ELF-1 (cell line): ENCODE results near the gene CD44.

ENCODE experiments used
- DNase-seq: peaks from one replicate; pipeline ENCODE4 v3.0.0-alpha.2; 2016; ENCODE audit warnings: low read depth, low spot score

CD44 gene

GRCh38 chr11:35237351-35237750 lies 98.4 kb downstream of the CD44 start:
- DNase-seq = no peak

DNA sequence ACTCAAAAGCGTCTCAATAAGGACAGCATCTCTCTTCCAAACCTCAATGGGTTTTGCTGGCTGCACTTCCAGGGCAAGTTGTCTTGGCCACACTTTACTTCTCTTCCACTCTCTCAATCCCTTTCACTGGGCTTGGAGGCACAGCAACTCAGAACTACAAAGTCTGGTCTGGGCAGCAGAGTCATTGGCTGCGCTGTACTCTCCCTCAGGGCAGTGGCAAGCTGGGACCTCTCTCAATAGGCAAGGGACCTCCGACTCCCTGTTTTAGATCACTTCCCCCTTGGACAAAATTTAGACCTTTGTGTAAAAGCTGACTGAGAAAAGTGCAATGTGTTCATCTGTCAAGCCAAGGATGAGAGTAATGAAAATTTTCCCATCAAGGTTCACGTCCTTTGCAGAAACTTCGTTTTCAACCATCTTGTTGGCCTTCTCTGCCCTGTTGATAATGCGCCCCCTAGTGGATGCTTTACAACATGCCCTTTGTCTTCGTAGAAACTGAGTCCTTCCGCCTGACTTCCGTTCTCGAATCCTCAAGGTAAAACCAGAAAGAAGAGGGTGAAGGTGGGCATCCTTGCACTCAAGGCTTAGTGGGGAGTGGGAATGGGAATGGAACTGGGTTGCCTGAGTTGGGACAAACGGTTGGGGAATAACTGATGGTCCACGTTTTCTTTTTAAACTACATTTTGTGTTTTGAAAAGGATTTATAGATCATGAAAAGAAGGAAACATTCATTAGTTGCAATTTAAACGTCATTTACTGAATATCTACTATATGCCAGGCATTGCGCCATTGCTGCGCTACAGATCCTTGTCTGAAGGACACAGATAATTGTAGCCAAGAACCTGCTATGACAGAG lies 99.1 kb downstream of the CD44 start:
- peak; percentile 85 for DNase-seq

DNA sequence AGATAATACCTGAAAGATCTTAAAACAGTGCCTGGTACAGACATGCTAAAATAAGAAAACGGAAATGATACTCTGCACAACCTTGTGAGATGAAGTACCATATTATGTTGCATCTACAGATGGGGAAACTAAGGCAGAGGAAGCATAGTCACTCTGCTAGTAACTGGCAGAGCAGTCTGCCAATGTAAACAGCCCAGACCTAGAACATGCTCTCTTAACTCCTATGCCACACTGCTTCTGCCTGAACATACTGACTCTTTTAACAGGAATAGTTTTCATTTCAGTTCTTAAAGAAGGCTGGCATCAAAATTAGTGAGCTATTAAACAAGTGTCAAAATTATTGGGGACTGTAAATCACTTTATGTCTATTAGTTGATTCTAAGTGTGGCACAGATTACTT lies 99.9 kb downstream of the CD44 start:
- DNase-seq = no peak

GRCh38 chr11:35239471-35240075 lies 100.6 kb downstream of the CD44 start:
- DNase-seq = no peak

DNA sequence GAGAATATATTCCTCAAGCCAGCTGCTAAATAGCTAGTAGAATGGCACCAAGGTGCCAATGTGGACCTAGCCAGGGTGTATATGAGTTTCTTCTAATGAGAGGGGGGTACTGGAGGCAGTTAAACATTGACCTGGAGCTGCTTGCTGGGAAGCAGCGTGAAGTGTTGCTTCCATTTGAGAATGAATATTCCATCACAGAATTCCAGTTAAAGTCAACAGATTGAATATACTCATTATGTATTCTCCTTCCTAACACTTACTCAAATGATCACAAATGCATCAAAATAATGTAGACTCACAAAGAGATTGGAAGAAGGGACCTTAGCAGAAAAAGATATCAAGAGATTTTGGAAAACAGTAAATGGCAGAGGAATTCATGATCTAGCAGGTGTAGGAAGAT lies 102.1 kb downstream of the CD44 start:
- no peak for DNase-seq

DNA sequence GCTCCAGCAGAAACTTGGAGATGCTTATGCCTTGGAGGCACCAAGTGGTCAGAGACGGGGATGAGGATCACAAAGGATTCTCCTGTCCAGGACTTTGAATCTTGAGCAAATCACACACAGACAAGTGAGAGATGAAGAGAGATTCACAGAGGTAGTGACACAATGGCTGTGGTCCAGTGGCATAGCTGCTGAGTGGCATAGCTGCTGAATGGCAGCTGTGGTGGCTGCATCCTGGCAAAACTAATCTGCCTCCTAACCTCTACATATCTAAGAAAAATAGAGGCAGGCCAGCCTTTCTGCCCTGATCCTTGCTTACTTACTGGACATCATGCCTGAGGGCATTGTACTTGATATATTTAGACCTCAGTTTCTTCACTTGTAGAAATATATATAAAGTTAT lies 102.6 kb downstream of the CD44 start:
- DNase-seq = no peak

- no peak for DNase-seq
These were observed 103.7 kb downstream of the CD44 start for GRCh38 chr11:35242412-35243242.

- no peak for DNase-seq
These were observed 104.8 kb downstream of the CD44 start for GRCh38 chr11:35243774-35244173.

DNA sequence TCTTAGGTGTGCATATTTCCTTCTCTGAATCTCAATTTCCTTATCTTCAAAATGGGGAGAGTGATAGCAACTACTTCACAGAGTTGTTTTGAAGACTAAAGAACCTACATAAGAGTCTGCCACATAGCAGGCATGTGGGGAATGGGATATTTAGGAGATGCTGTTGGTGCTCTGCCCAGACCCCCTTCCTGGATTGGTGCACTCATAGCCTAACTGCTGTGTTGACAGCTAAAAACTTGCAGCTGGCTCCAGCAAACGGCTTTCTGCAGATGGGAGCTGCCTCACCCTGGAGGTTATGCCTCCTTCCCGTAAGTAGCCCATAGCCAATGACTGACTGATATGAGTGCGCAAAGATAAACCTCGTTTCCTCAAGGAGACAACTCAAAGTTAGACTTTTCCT lies 106.1 kb downstream of the CD44 start:
- no peak for DNase-seq

- no peak for DNase-seq
These were observed 106.8 kb downstream of the CD44 start for GRCh38 chr11:35245786-35246185.

DNA sequence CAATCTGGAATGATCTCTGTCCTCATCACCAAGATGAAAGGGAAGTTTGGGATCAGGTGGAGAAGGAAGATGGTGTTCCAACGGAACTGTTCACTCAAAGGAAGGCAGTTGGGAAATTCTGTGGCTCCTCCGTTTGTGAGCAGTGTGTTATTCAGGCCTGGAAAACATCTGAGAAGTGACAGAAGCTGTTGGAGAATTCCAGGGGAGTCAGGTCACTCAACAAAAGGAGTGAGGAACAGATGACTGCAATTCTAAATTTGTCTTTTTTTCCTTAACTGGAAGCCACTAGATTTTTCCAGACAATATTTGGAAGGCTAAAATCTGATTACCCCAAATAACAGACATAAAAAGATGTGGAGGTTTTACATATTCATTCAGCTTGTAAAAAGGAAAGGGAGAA lies 107.8 kb downstream of the CD44 start:
- peak; percentile 33 for DNase-seq

- no peak for DNase-seq
These were observed 108.5 kb downstream of the CD44 start for GRCh38 chr11:35247428-35247827.

DNA sequence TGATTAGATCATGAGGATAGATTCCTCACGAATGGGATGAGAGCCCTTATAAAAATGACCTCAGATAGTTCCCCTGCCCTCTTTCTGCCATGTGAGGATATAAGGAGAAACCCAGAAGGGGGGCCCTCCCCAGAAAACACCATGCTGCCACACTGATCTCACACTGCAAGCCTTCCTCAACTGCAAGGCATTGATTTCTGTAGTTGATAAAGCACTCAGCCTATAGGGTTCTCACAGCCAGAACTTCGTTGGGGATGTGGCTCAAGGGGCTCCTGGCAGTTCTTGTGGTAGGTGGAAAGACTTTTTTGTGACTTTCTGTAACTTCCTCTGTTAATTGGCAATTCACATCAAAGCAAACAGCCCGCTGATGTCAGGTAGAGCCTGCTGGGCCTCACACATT lies 108.9 kb downstream of the CD44 start:
- DNase-seq = no peak

DNA sequence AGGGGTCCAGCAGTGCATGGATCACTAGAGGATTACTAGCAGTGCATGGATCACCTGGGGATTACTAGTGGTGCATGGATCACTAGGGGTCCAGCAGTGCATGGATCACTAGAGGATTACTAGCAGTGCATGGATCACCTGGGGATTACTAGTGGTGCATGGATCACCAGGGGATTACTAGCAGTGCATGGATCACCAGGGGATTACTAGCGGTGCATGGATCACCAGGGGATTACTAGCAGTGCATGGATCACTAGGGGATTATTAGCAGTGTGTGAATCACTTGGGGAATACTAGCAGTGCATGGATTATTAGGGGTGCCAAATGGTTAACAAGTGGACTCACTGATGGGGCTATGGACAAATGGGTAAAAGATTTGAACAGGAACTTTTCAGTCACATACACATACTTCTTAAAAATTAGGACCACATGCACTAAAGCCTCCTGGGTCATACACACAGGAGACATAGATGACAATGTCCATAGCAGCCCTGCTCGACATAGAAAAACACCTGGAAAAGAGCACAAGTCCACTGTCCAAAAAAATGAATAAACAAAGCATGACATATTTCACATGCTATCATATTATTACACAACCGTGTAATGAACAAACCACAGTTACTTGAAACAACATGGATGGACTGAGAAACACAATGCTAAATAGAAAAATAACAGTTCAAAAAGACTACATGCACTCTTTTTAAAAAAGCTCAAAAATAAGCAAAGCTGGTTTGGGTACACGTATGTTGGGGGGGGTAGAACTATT lies 109.8 kb downstream of the CD44 start:
- DNase-seq = no peak

DNA sequence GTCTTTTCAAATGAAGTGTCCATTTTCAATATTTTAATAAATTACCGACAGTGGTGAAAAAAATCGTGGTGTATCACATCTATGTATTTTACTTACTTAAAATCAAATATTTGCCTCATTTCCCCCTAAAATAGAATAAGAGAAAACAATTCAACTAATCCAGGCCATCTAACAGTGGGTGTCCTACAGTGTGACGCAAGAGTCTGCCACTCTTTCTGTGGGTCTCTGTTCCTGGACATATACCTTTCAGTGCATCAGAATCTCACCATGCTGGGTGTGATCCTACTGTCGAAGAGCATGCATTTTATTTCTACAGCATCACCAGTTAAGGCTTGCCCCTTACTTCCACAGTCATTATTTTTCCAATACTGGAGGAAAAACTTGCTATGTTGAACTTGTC lies 111.2 kb downstream of the CD44 start:
- DNase-seq = no peak

DNA sequence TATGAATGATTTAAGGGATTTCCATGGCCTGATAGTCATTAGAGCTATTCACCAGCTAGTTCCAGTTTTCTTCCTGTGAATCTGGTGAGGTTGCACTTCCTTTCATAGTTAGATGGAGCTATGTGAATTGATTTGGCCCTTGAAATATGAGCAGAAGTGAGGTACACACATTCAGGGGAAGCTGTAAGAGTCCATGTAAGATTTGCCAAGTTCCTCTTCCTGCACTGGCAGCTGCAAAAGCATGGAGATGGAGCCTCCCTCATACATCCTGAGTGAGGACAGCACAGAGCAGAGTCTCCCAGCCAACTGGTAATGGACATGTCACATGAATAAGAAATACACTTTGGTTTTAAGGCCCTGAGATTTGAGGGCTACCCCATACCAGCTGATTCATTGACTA lies 111.7 kb downstream of the CD44 start:
- DNase-seq = no peak

DNA sequence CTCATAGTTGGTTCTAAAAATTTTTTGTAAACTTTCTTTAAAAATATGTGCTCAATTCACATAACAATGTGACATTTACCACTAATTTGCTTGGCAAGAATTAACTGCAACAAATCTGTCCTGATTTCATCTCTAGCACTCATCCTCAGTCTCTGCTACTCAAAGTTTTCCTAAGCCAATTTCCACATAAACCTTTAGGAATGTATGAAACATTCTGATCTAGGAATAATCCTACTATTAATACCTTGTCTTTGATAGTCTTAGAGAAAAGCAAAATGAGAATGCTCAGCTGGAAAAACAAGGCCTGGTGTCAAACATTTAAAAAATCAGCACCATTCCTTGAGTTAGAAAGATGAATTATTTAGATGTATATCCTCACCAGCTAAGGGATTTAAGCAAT lies 114.3 kb downstream of the CD44 start:
- DNase-seq = no peak

DNA sequence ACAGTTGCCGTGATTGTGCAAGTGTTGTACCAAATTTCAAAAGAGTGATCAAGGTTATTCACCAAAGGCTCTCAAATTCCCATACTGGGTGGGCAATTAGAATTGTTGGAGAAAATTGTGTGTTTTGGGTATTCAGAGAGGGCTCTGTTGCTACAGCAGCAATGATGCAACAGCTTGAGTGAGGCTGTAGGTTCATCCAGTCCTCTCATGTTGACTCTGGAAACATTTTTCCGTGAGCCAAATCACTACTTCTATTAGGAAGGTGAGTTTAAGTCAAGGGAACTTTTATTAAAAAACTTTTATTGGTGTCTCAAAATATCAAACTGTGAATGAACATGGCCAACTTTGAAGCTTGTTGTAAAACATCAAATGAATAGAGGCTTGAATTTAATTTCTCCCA lies 116.5 kb downstream of the CD44 start:
- no peak for DNase-seq

- DNase-seq = no peak
These were observed 117.3 kb downstream of the CD44 start for GRCh38 chr11:35256296-35256695.

GRCh38 chr11:35257281-35257680 lies 118.3 kb downstream of the CD44 start:
- DNase-seq = no peak

DNA sequence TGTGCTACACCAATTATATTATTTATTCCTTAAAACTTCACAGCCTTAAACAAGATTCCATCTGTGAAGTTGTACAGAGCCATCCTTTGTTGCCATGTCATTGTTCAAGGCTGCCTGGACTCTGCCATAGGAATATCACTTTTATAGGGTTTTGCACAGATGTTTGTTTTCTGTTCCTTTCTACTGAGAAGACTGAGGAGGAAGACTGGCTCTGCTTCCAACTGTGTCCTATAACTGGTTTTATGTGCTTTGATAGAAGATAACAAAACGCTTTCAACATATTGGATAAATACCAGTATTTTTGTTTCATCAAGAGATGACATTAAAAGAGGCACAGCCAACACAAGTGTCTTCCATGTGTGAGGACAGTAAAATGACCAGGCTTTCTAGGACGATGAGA lies 120.6 kb downstream of the CD44 start:
- no peak for DNase-seq
